ENCODE measurements around the gene CLNK. TPM values are rescaled to one million over a fixed set of nuclear protein-coding genes. Genes with fewer than 3 reads are reported as not detected.
A peak's percentile ranks its signal among the peaks of the same experiment; 100 is the strongest.

The CLNK gene
- polyA plus RNA-seq, 1 of the 3 experiments (the other 2 are of a cell fraction), result not detected

- TF ChIP-seq IRF3 (IDR thresholded peaks at IDR 0.05; ENCODE audit: low read depth, low read length), result no peak
Measured at GRCh38 chr4:10607206-10607605, 77.4 kb downstream of the CLNK start (continued).

- no peak for DNase-seq
- Histone ChIP-seq H3K79me2 (ENCODE audit: insufficient read depth) (no peaks in the 10 kb centered on the region), H3F3A (replicated peaks; ENCODE audit: insufficient read depth) (no peaks in the 10 kb centered on the region), H3K4me2 (no peak overlapping the region), H3K27ac (ENCODE audit: low read depth in 2 of 2, low read length in 1 of 2) (peak overlapping the region in 1 of 2 experiments; percentile 9; a peak in 1 of 4 replicates), H4K20me1 (ENCODE audit: insufficient read depth) (no peaks in the 10 kb centered on the region), H3K36me3 (replicated peaks in 1 of 2; ENCODE audit: control insufficient read depth in 1 of 2, insufficient read depth in 2 of 2, low read length in 1 of 2) (no peaks in the 10 kb centered on the region), H3K9me2 (no peaks in the 10 kb centered on the region), H3K27me3 (ENCODE audit: insufficient read depth) (no peaks in the 10 kb centered on the region), H2AFZ (ENCODE audit: low read depth) (no peak overlapping the region), H3K4me1 (ENCODE audit: control insufficient read depth in 1 of 2, insufficient read depth in 2 of 2, low read depth in 1 of 2, low read length in 1 of 2) (no peaks in the 10 kb centered on the region), H3K9ac (no peak overlapping the region), H3K4me3 (ENCODE audit: low read depth in 2 of 2, low read length in 1 of 2) (no peak overlapping the region), H3K9me3 (no peaks in the 10 kb centered on the region)
- ChIA-PET POLR2A (no interaction called here), CTCF (no interaction called here)
- 32% methylated on average over 5 of the region's 5 CpGs for WGBS (ENCODE audit: low lambda C conversion rate)
- no peak for TF ChIP-seq RAD21 (IDR thresholded peaks at IDR 0.05; ENCODE audit: low read length)
Measured at GRCh38 chr4:10606483-10607155, 77.9 kb downstream of the CLNK start.

- ChIA-PET POLR2A (no interaction called here), CTCF (no interaction called here)
Measured at GRCh38 chr4:10605746-10606482, 78.7 kb downstream of the CLNK start.

GRCh38 chr4:10605031-10605430, 79.5 kb downstream of the CLNK start:
- no peak overlapping the region for H3K27ac ChIP-seq (ENCODE audit: low read depth in 2 of 2, low read length in 1 of 2)
- 47% methylated on average over 10 of the region's 10 CpGs for WGBS (ENCODE audit: low lambda C conversion rate)
- no peaks in the 10 kb centered on the region for H4K20me1 ChIP-seq (ENCODE audit: insufficient read depth)
- no peaks in the 10 kb centered on the region for H3F3A ChIP-seq (replicated peaks; ENCODE audit: insufficient read depth)
- H3K4me3 ChIP-seq (ENCODE audit: low read depth in 2 of 2, low read length in 1 of 2), result no peak overlapping the region
- CTCF ChIA-PET, result no interaction called here
- H2AFZ ChIP-seq (ENCODE audit: low read depth), result no peak overlapping the region
- POLR2A ChIA-PET, result no interaction called here
- no peak overlapping the region for H3K9ac ChIP-seq
- H3K27me3 ChIP-seq (ENCODE audit: insufficient read depth), result no peaks in the 10 kb centered on the region
- H3K4me2 ChIP-seq, result no peak overlapping the region
- DNase-seq, result no peak
- TF ChIP-seq REST (IDR thresholded peaks at IDR 0.05; ENCODE audit: low read depth, low read length), result no peak
- TF ChIP-seq NRF1 (IDR thresholded peaks at IDR 0.05; ENCODE audit: low read depth, low read length), result no peak
- TF ChIP-seq MEF2A (IDR thresholded peaks at IDR 0.05; ENCODE audit: borderline replicate concordance, low read depth), result no peak
- TF ChIP-seq MAX (IDR thresholded peaks at IDR 0.05; ENCODE audit: low read depth), result no peak
- no peaks in the 10 kb centered on the region for H3K9me2 ChIP-seq
- no peaks in the 10 kb centered on the region for H3K36me3 ChIP-seq (replicated peaks in 1 of 2; ENCODE audit: control insufficient read depth in 1 of 2, insufficient read depth in 2 of 2, low read length in 1 of 2)
- H3K79me2 ChIP-seq (ENCODE audit: insufficient read depth), result no peaks in the 10 kb centered on the region
- H3K4me1 ChIP-seq (ENCODE audit: control insufficient read depth in 1 of 2, insufficient read depth in 2 of 2, low read depth in 1 of 2, low read length in 1 of 2), result no peaks in the 10 kb centered on the region
- no peaks in the 10 kb centered on the region for H3K9me3 ChIP-seq

More at GRCh38 chr4:10605746-10606482, 78.7 kb downstream of the CLNK start:
- Histone ChIP-seq H3K79me2 (ENCODE audit: insufficient read depth) (no peaks in the 10 kb centered on the region), H3K4me1 (ENCODE audit: control insufficient read depth in 1 of 2, insufficient read depth in 2 of 2, low read depth in 1 of 2, low read length in 1 of 2) (no peaks in the 10 kb centered on the region), H3K9ac (no peak overlapping the region), H3F3A (replicated peaks; ENCODE audit: insufficient read depth) (no peaks in the 10 kb centered on the region), H3K4me3 (ENCODE audit: low read depth in 2 of 2, low read length in 1 of 2) (no peak overlapping the region), H3K9me2 (no peaks in the 10 kb centered on the region), H3K27me3 (ENCODE audit: insufficient read depth) (no peaks in the 10 kb centered on the region), H2AFZ (ENCODE audit: low read depth) (no peak overlapping the region), H3K27ac (ENCODE audit: low read depth in 2 of 2, low read length in 1 of 2) (peak overlapping the region in 1 of 2 experiments; percentile 9; a peak in 1 of 4 replicates), H3K36me3 (replicated peaks in 1 of 2; ENCODE audit: control insufficient read depth in 1 of 2, insufficient read depth in 2 of 2, low read length in 1 of 2) (no peaks in the 10 kb centered on the region), H3K4me2 (no peak overlapping the region), H4K20me1 (ENCODE audit: insufficient read depth) (no peaks in the 10 kb centered on the region), H3K9me3 (no peaks in the 10 kb centered on the region)
- no peak for TF ChIP-seq FOXM1 (IDR thresholded peaks at IDR 0.05; ENCODE audit: low read depth)
- TF ChIP-seq FOSL2 (IDR thresholded peaks at IDR 0.05; ENCODE audit: borderline replicate concordance, low read depth), result peak; percentile 20; the same call in 1 of the 2 replicates
- no peak for DNase-seq
- 13% methylated on average over 5 of the region's 5 CpGs for WGBS (ENCODE audit: low lambda C conversion rate)
